ENCODE data around the gene CR1.
A peak's percentile ranks its signal among the peaks of the same experiment; 100 is the strongest.
"Not testable (repeated sequence)": the region's sequence is repeated elsewhere in the genome, so short reads cannot be mapped to it uniquely, and the experiment has no call there.

CR1 gene

DNA sequence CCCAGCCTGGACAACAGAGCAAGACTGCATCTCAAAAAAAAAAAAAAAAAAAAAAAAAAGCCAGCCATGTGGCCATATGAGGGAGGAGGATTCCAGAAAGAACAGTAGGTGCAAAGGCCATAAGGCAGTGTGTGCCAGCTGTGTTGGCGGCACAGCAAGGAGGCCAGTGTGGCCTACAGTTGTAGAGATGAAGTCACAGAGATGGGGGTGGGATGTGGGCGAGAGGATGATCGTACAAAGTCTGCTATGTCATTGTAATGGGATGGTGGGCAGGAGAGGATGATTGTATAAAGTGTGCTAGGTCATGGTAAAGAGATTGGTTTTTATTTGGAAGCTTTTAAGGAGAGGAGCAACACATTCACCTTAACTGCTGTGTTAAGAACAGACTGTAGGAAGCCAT is 9.8 kb upstream of the CR1 start:
- in situ Hi-C loops (cut with HindIII; ENCODE audit: low pct_unique_long_range_greater_than_20kb, low sequenced_read_pairs) = no loop called here
- TF ChIP-seq JUND (IDR thresholded peaks at IDR 0.05; ENCODE audit: low read depth) = no peak
- no peak for DNase-seq (ENCODE audit: low read depth in 1 of 2, low spot score in 1 of 2)

DNA sequence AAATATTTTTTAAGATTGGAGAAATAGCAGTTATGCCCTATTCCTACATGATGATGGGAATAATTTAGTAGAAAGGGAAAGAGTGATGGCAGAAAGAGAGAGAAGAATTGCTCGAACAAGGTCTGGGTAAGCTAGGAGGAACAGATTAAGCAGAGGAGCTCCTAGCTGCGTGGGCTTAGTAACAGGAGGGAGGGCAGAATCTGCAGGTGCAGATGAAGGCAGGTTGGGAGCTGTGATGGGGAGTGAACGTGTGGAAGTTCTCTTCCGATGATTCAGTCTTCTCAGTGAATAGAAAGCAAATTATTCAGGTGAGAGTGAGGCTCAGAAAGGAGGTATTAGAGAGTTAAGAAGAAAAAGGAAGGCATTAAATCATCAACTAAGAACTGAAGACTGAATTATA is 8.3 kb upstream of the CR1 start:
- in situ Hi-C loops (cut with HindIII; ENCODE audit: low pct_unique_long_range_greater_than_20kb, low sequenced_read_pairs) = no loop called here
- no peak for DNase-seq (ENCODE audit: low read depth in 1 of 2, low spot score in 1 of 2)

DNA sequence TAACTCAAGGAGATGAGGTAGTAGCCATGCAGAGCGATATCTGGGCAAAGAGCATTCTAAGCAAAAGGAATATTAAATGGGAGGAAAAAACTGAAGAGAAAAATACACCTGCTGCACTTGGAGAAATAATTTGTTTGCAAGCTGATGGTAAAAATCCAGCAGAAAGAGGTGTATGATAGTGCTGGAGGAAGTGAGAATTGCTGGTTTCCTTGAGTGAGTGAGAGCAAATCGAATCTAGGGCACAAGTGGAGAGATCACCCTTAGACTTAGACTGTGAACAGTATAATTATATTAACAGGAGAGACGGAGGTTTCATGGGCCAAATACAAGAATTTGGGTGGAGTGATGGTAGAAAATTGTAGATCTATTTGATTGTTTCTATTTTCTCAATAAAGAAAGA is 2.7 kb upstream of the CR1 start:
- DNase-seq (ENCODE audit: low read depth in 1 of 2, low spot score in 1 of 2) = no peak
- TF ChIP-seq JUND (IDR thresholded peaks at IDR 0.05; ENCODE audit: low read depth) = no peak
- in situ Hi-C loops (cut with HindIII; ENCODE audit: low pct_unique_long_range_greater_than_20kb, low sequenced_read_pairs) = no loop called here

More for the DNA sequence above, 8.3 kb upstream of the CR1 start:
- TF ChIP-seq JUND (IDR thresholded peaks at IDR 0.05; ENCODE audit: low read depth) = no peak

DNA sequence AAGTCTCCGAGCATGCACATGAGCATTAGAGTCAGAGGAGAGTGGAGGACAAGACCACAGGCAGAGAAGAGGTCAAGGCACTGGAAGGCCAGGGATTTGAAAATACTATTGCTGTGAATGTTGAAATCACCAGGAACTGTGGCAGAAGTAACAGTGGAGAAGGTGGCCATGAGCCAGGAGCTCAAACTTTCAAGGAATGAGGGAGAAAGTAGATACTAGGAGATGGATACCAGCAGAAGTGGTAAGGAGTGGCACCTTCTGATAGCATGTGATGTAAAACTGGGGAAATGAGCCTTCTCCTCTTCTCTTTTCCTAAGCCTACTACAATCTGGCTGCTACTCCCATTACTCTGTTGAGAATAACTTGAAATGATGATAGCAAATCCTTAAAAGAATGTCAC is 1.8 kb upstream of the CR1 start:
- in situ Hi-C loops (cut with HindIII; ENCODE audit: low pct_unique_long_range_greater_than_20kb, low sequenced_read_pairs) = no loop called here
- TF ChIP-seq JUND (IDR thresholded peaks at IDR 0.05; ENCODE audit: low read depth) = no peak
- no peak for DNase-seq (ENCODE audit: low read depth in 1 of 2, low spot score in 1 of 2)

DNA sequence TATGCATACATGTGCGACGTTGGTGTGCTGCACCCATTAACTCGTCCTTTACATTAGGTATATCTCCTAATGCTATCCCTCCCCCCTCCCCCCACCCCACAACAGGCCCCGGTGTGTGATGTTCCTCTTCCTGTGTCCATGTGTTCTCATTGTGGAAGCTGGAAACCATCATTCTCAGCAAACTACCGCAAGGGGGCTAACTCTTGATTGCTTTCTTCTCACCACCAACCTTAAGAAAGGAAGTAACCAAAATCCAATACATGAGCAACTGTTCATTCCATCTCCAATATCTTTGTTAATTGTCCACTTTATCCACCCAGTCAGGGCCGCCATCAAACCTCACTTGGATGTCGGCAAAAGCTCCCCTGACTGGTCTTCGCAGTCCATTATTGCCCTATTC is 676 bp upstream of the CR1 start:
- DNase-seq (ENCODE audit: low read depth in 1 of 2, low spot score in 1 of 2); in situ Hi-C loops (cut with HindIII; ENCODE audit: low pct_unique_long_range_greater_than_20kb, low sequenced_read_pairs): not testable (repeated sequence)

DNA sequence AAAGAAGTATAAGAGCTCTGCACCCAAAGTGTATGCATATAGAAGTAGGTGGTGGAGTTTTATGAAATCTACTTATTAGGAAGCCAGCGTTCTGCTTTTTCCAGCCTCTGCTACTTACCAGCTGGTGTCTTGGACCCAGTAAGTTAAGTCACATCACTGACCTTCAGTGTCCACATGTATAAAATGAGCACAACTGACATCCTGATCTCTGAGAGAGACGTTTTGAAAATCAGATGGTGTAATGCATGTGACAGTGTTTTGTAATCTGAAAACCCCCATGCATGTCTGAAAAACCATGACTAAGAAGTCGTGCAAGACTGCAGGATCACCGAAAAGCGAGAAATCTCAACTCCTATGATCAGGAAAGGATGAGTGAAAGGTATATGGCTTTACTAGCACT is 2.0 kb downstream of the CR1 start:
- TF ChIP-seq JUND (IDR thresholded peaks at IDR 0.05; ENCODE audit: low read depth) = no peak
- DNase-seq (ENCODE audit: low read depth in 1 of 2, low spot score in 1 of 2) = no peak
- in situ Hi-C loops (cut with HindIII; ENCODE audit: low pct_unique_long_range_greater_than_20kb, low sequenced_read_pairs) = no loop called here

DNA sequence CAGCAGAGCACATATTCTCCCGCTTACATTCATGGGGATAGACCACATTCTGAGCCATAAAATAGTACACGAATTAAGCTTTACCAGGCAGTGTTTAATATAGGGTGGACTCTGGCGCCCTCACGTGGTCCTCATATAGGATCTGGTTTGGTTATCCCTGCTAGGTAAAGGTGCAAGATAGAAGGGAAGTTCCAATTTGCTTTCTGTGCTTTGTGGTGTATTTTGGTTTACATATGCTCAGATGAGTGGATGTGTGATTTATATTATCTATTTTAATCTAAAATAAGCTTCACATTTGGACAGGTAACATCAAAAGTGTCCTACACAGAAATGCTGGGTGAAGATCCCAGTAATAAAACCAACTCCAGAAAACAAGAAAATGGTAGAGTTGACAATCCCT is 3.6 kb downstream of the CR1 start:
- DNase-seq (ENCODE audit: low read depth in 1 of 2, low spot score in 1 of 2) = peak; percentile 83 to 88
- TF ChIP-seq JUND (IDR thresholded peaks at IDR 0.05; ENCODE audit: low read depth) = no peak
- in situ Hi-C loops (cut with HindIII; ENCODE audit: low pct_unique_long_range_greater_than_20kb, low sequenced_read_pairs) = no loop called here

DNA sequence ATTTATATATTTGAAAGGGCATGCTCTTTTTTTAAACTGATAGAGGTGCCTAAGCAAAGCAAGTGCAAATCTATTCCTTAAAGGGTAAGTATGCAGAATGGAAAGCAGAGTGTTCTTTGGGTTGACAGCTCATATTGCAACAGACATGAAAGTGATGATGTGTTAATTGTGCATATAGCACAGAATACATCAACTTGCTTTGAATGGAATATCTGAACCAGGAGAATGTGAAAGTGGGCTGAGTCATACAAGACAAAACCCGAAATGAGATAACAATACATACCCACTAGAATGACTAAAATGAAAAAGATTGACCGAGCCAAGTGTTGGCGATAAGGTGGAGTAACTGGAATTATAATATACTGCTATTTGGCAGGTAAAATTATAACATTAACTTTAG is 4.3 kb downstream of the CR1 start:
- in situ Hi-C loops (cut with HindIII; ENCODE audit: low pct_unique_long_range_greater_than_20kb, low sequenced_read_pairs) = no loop called here
- no peak for DNase-seq (ENCODE audit: low read depth in 1 of 2, low spot score in 1 of 2)
- no peak for TF ChIP-seq JUND (IDR thresholded peaks at IDR 0.05; ENCODE audit: low read depth)

DNA sequence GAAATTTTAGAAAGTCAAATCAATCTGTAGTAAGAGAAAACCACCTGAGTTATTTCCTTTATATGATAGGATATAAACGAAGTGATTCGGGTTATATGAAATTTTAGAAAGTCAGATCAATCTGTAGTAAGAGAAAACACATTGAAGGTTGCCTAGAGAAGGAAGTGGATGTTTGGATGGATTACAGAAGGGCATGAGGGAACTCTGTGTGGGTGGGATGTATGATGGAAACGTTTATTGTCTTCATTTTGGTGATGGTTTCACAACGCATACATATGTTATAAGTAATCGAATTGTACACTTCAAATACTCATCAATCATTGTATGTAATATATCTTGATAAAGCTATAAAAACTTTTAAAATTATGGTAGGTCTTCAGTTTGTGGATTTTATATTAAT is 5.1 kb downstream of the CR1 start:
- no peak for TF ChIP-seq JUND (IDR thresholded peaks at IDR 0.05; ENCODE audit: low read depth)
- in situ Hi-C loops (cut with HindIII; ENCODE audit: low pct_unique_long_range_greater_than_20kb, low sequenced_read_pairs) = no loop called here

DNA sequence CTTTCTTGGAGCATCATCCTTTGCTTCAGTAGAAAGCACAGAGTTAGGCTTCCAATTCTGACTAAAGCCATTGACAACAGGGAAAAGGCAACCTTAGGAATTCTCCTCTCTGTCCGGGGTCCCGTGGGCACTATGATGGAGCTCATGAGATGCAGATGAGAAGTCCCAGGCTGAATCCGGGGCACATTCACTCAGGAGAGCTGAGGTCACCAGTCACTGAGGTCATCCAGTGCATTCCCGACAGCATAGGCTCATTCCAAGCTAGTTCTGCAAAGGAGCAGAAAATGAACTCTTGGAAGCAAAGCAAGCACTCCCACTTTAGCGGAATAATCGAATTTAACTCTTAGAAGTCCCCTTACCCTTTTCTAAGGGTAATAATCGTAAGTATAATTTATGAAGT is 6.8 kb downstream of the CR1 start:
- DNase-seq (ENCODE audit: low read depth in 1 of 2, low spot score in 1 of 2) = no peak
- TF ChIP-seq JUND (IDR thresholded peaks at IDR 0.05; ENCODE audit: low read depth) = no peak
- in situ Hi-C loops (cut with HindIII; ENCODE audit: low pct_unique_long_range_greater_than_20kb, low sequenced_read_pairs) = no loop called here

More for the DNA sequence above, 5.1 kb downstream of the CR1 start:
- DNase-seq (ENCODE audit: low read depth in 1 of 2, low spot score in 1 of 2) = no peak

DNA sequence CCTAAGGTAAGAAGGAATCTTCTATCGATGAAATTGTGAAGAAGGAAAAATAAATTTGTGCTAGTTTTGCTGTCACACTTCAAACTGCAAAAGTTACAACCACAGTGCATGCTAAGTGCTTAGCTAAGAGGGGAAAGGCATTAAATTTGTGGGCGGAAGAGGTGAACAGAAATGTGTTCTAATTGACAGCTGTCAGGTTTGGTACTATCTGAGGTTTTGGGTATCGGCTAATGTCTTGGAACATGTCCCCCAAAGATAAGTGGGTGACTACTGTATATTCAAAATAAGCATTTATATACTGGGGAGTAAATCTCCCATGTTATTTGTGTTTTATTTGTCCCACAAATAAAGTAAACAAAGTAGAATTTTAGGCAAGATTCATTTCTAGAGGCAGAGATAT is 8.0 kb downstream of the CR1 start:
- in situ Hi-C loops (cut with HindIII; ENCODE audit: low pct_unique_long_range_greater_than_20kb, low sequenced_read_pairs) = no loop called here
- no peak for TF ChIP-seq JUND (IDR thresholded peaks at IDR 0.05; ENCODE audit: low read depth)
- DNase-seq (ENCODE audit: low read depth in 1 of 2, low spot score in 1 of 2) = no peak

DNA sequence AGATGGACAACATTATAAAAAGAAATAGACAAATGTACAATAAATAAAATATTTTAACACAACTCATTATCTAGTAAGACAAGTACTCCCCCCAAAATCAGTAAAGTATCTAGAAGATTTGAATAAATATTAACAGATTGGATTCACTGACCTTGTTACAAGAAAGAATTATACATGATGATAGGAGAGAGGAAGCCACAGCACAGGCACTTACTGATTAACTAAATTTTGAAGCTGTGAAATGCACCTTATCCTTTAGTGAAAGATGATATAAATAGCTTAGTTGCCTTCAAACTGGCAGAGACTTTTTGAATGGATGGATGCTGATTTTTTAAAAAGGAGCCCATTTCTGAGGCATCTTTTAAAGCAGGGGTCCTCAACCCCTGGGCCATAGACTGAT is 8.5 kb downstream of the CR1 start:
- no peak for DNase-seq (ENCODE audit: low read depth in 1 of 2, low spot score in 1 of 2)
- in situ Hi-C loops (cut with HindIII; ENCODE audit: low pct_unique_long_range_greater_than_20kb, low sequenced_read_pairs) = no loop called here
- TF ChIP-seq JUND (IDR thresholded peaks at IDR 0.05; ENCODE audit: low read depth) = no peak

DNA sequence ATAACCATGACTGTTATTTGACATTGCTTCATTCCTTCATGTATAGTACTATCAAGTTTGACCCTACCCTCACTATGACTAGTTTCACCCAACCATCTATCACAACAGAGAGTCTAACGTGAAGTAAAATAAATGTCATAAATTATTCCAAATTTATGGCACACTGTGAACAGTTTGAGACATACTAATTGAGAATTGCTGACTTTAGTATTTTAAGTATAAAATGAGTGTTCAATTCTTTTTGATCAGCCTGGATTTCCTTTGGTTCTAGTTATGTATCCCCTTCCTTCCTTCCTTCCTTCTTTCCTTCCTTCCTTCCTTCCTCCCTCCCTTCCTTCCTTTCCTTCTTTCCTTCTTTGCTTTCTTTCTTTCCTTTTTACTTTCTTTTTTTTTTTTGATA is 14.5 kb downstream of the CR1 start:
- in situ Hi-C loops (cut with HindIII; ENCODE audit: low pct_unique_long_range_greater_than_20kb, low sequenced_read_pairs) = no loop called here
- DNase-seq (ENCODE audit: low read depth in 1 of 2, low spot score in 1 of 2) = no peak
- no peak for TF ChIP-seq JUND (IDR thresholded peaks at IDR 0.05; ENCODE audit: low read depth)

DNA sequence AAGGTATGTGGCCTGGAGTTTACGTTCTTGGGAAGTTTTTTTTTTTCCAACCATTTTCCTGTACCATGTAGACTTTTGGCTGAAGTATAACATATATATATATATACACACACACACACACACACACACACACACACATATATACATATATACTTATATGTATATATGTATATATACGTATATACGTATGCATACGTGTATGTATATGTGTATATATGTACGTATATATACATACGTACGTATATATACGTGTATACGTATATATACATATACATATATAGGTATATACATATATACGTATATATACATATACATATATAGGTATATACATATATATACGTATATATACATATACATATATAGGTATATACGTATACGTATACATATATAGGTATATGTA is 18.9 kb downstream of the CR1 start:
- no peak for TF ChIP-seq JUND (IDR thresholded peaks at IDR 0.05; ENCODE audit: low read depth)
- no peak for DNase-seq (ENCODE audit: low read depth in 1 of 2, low spot score in 1 of 2)
- in situ Hi-C loops (cut with HindIII; ENCODE audit: low pct_unique_long_range_greater_than_20kb, low sequenced_read_pairs) = no loop called here

DNA sequence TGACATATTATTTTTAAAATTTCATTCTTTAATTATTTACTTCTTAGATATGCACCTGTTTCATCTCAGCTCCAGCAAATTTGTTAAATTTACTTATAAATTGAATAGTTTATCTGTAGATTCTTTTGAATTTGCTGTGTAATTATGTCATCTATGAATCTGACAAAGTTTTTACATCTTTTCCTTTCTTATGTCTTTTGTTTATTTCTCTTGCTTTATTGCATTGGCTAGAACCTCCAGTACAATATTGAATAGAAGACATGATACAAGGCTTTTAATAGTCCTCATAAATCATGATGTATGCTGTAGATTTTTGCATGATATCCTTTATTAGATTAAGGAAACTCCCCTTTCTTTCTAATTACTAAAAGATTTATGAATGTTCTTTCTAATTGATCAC is 20.8 kb downstream of the CR1 start:
- TF ChIP-seq JUND (IDR thresholded peaks at IDR 0.05; ENCODE audit: low read depth) = no peak
- in situ Hi-C loops (cut with HindIII; ENCODE audit: low pct_unique_long_range_greater_than_20kb, low sequenced_read_pairs) = no loop called here

More for the DNA sequence above, 20.8 kb downstream of the CR1 start:
- DNase-seq (ENCODE audit: low read depth in 1 of 2, low spot score in 1 of 2) = no peak

Data from T47D (cell line).